Measurements from ENCODE around the gene LCE4A.

GRCh38 chr1:152683846-152684245, 24.1 kb upstream of the LCE4A start:
- TF ChIP-seq CTCF (IDR thresholded peaks at IDR 0.05) (no peak), EP300 (IDR thresholded peaks at IDR 0.05) (no peak)

All from tibial nerve (tissue), 4 donors.